Sigmoid colon (tissue), 4 donors: ENCODE data around the gene ID3.

ENCODE experiments used
- EP300 ChIP-seq, 4 donors: sonication (generic); formaldehyde crosslinking; IDR thresholded peaks; one replicate each; pipeline ENCODE4 v1.6.1; 2017; ENCODE audit warnings: antibody characterized with exemption in 4 of 4
- POLR2A ChIP-seq, 2 donors: fragments of 450-650 bp; IDR thresholded peaks; one replicate each; pipeline ENCODE4 v1.6.1; 2016; ENCODE audit warnings: antibody characterized with exemption in 2 of 2, mild to moderate bottlenecking in 2 of 2, moderate library complexity in 2 of 2
- POLR2AphosphoS5 ChIP-seq, 4 donors: sonication (generic); formaldehyde crosslinking; IDR thresholded peaks; one replicate each; pipeline ENCODE4 v1.6.1; 2017; ENCODE audit warnings: antibody characterized with exemption in 4 of 4
- TF ChIP-seq, protein P1 (sequence below), 4 experiments: fragments of 450-650 bp in 3 of 4; fragments of 200-600 bp in 1 of 4; IDR thresholded peaks; one replicate each; pipeline ENCODE4 v1.5.1; 2016 to 2019; ENCODE audit warnings: antibody characterized with exemption in 4 of 4, mild to moderate bottlenecking in 3 of 4, moderate library complexity in 2 of 4

DNA sequence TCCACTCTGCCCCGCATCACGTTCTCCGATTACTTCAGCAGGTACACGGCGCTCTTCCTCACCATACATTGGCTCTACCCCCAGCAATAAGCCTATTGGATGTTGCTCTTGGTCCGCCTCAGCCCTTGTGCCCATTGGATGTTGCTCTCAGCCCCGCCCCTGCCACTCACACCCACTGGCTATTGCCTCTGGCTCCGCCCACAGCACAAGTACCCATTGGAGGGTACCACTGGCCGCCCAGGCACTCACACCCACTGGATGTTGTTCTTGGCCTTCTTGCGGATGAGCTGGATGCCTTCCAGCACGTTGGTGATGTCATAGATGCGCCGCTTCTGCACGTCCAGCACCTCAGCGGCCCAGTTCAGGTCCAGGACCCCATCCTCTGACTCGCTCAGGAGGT is 37.7 kb downstream of the ID3 start:
- TF ChIP-seq, protein P1, sequence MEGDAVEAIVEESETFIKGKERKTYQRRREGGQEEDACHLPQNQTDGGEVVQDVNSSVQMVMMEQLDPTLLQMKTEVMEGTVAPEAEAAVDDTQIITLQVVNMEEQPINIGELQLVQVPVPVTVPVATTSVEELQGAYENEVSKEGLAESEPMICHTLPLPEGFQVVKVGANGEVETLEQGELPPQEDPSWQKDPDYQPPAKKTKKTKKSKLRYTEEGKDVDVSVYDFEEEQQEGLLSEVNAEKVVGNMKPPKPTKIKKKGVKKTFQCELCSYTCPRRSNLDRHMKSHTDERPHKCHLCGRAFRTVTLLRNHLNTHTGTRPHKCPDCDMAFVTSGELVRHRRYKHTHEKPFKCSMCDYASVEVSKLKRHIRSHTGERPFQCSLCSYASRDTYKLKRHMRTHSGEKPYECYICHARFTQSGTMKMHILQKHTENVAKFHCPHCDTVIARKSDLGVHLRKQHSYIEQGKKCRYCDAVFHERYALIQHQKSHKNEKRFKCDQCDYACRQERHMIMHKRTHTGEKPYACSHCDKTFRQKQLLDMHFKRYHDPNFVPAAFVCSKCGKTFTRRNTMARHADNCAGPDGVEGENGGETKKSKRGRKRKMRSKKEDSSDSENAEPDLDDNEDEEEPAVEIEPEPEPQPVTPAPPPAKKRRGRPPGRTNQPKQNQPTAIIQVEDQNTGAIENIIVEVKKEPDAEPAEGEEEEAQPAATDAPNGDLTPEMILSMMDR (IDR thresholded peaks at IDR 0.05), result no peak
- TF ChIP-seq POLR2AphosphoS5 (IDR thresholded peaks at IDR 0.05) (no peak), POLR2A (IDR thresholded peaks at IDR 0.05) (no peak), EP300 (IDR thresholded peaks at IDR 0.05) (no peak)
